Gastroesophageal sphincter (tissue), 4 donors: Measurements from ENCODE around the gene SCAP. TPM values are rescaled to one million over a fixed set of nuclear protein-coding genes. Genes with fewer than 3 reads are reported as not detected.
"Not testable (repeated sequence)": the region's sequence is repeated elsewhere in the genome, so short reads cannot be mapped to it uniquely, and the experiment has no call there.

ENCODE experiments used
- ATAC-seq: fragments of 150-250 bp; one replicate; pipeline ENCODE4 v1.9.1; 2016; ENCODE audit warnings: mild to moderate bottlenecking, moderate library complexity
- H3K27ac ChIP-seq, 4 donors: fragments of 200-600 bp; sonication (generic) in 3 of 4; 1 replicate in 3 of 4; 2 replicates in 1 of 4; pipeline ENCODE4 v1.5.1; 2016 to 2019
- H3K27me3 ChIP-seq: fragments of 200-600 bp; sonication (generic); one replicate; pipeline ENCODE4 v1.5.1; 2019
- H3K36me3 ChIP-seq, 2 donors: fragments of 200-600 bp; sonication (generic); one replicate each; pipeline ENCODE4 v1.5.1; 2019; ENCODE audit warnings: control low read depth in 1 of 2
- H3K4me1 ChIP-seq, 3 donors: fragments of 200-600 bp; sonication (generic); 1 replicate in 2 of 3; 2 replicates in 1 of 3; pipeline ENCODE4 v1.5.1; 2016 to 2019; ENCODE audit warnings: control low read depth in 2 of 3
- H3K4me3 ChIP-seq, 2 donors: fragments of 200-600 bp; sonication (generic); one replicate each; pipeline ENCODE4 v1.5.1; 2019; ENCODE audit warnings: mild to moderate bottlenecking in 1 of 2, moderate library complexity in 1 of 2
- H3K9me3 ChIP-seq, 3 donors: fragments of 200-600 bp; sonication (generic); one replicate each; pipeline ENCODE4 v1.5.1; 2017 to 2019; ENCODE audit warnings: control low read depth in 2 of 3
- EP300 ChIP-seq: sonication (generic); formaldehyde crosslinking; IDR thresholded peaks from one replicate; pipeline ENCODE4 v1.6.1; 2017; ENCODE audit warnings: antibody characterized with exemption, mild to moderate bottlenecking
- POLR2A ChIP-seq, 2 donors: fragments of 450-650 bp; IDR thresholded peaks; one replicate each; pipeline ENCODE4 v1.6.1; 2017; ENCODE audit warnings: antibody characterized with exemption in 2 of 2, mild to moderate bottlenecking in 2 of 2, moderate library complexity in 1 of 2
- POLR2AphosphoS5 ChIP-seq: sonication (generic); formaldehyde crosslinking; IDR thresholded peaks from one replicate; pipeline ENCODE4 v1.6.1; 2017; ENCODE audit warnings: antibody characterized with exemption
- WGBS, 2 donors: methylation state at CpG; one replicate each; pipeline ENCODE4 v1.1.5; 2018; ENCODE audit warnings: low coverage in 1 of 2; 5-methylcytosine and 5-hydroxymethylcytosine counted together
- total RNA-seq, 4 donors: library from RNA; depleted of rRNA; stranded (reverse); fragments of >200 nt; gene quantifications; one replicate each; pipeline ENCODE4 v1.1.0, GENCODE V29; 2016
- TF ChIP-seq, protein P1 (sequence below), 4 experiments: fragments of 200-600 bp in 2 of 4; fragments of 450-650 bp in 2 of 4; sonication (generic) in 1 of 4; IDR thresholded peaks; one replicate each; pipeline ENCODE4 v1.5.1; 2017 to 2019; ENCODE audit warnings: antibody characterized with exemption in 4 of 4, mild to moderate bottlenecking in 2 of 4, moderate library complexity in 2 of 4

SCAP gene
- total RNA-seq, 4 donors from 2014 or later: 58.8 to 93.5 (median 71.5) TPM

DNA sequence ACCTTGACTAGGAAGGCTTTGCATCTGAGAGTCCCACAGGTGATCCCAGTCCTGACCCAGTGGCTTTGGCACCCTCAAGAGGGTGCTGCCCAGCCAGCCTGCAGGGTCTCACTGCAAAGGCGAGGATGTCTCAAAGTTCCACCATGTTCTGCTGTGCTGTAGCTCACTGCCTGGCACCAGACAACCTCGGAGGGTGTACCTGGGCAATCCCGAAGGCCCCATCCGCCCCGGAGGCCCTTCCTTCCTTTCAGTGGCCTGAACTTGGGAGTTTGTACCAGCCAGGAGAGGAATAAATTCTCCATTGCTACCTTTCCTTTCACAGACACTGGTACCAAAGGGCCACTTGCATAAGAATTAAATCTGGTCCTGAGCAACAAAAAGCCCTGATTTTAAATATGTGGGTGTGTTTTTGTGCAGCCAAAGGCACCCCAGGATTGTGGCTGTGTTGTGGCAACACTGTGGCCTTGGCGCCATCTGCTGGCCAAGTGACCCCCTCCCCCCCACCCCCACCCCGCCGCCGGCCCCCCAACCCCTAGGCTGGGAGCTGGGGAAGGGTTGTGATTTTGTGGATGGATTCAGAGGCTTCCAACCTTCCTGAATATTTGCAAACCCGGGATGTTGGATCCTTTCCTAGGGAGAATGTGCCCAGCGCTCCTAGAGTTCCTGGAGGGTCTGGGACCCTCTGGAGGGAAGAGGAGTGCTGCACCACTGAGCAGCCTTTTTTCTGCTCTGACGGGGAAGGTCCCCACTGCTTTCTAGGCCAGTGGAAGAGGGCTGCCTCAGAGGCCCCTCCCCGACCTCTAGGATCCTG lies 104.6 kb downstream of the SCAP start:
- peaks cover 27% of the 10 kb centered on the region for H3K27me3 ChIP-seq
- peaks cover 0 to under 1% (median 0%) of the 10 kb centered on the region in 3 donors for H3K4me1 ChIP-seq
- no peak overlapping the region for H3K27ac ChIP-seq
- WGBS, 2 donors: 61 to 64% methylated on average over 2 to 5 of the region's 13 CpGs
- no peak overlapping the region for H3K4me3 ChIP-seq
- TF ChIP-seq, protein P1, sequence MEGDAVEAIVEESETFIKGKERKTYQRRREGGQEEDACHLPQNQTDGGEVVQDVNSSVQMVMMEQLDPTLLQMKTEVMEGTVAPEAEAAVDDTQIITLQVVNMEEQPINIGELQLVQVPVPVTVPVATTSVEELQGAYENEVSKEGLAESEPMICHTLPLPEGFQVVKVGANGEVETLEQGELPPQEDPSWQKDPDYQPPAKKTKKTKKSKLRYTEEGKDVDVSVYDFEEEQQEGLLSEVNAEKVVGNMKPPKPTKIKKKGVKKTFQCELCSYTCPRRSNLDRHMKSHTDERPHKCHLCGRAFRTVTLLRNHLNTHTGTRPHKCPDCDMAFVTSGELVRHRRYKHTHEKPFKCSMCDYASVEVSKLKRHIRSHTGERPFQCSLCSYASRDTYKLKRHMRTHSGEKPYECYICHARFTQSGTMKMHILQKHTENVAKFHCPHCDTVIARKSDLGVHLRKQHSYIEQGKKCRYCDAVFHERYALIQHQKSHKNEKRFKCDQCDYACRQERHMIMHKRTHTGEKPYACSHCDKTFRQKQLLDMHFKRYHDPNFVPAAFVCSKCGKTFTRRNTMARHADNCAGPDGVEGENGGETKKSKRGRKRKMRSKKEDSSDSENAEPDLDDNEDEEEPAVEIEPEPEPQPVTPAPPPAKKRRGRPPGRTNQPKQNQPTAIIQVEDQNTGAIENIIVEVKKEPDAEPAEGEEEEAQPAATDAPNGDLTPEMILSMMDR (IDR thresholded peaks at IDR 0.05): peak in 1 of 4 experiments; percentile 66
- TF ChIP-seq POLR2AphosphoS5 (no peak), POLR2A (IDR thresholded peaks at IDR 0.05) (no peak)
- H3K36me3 ChIP-seq: no peaks in the 10 kb centered on the region
- no peaks in the 10 kb centered on the region for H3K9me3 ChIP-seq
- no peak for ATAC-seq

DNA sequence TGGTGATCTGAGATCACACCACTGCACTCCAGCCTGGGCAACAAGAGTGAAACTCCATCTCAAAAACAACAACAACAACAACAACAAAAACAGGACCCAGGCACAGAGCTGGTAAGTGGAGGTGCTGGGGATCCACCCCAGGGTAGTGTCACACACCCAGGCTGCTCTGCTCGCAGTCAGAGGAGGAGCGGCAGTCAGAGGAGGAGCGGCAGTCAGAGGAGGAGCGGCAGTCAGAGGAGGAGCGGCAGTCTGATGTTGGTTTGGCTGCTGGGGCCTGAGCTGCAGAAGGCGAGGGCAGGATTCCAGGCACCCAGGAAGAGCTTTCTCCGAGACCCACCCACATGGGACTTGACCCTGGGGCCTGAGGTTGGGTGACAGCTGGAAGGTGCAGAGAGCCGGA lies 105.7 kb downstream of the SCAP start:
- not testable (repeated sequence) for ATAC-seq, H3K4me3 ChIP-seq, H3K4me1 ChIP-seq, H3K36me3 ChIP-seq, H3K27ac ChIP-seq, H3K9me3 ChIP-seq
- WGBS, 2 donors: 80 to 89% methylated on average over 1 to 8 of the region's 8 CpGs
- peaks cover 27% of the 10 kb centered on the region for H3K27me3 ChIP-seq

GRCh38 chr3:47367631-47368030 lies 108.1 kb downstream of the SCAP start:
- no peaks in the 10 kb centered on the region for H3K36me3 ChIP-seq
- no peak overlapping the region for H3K4me3 ChIP-seq
- peaks cover 0 to 8% (median 0%) of the 10 kb centered on the region in 3 donors for H3K4me1 ChIP-seq
- no peak for ATAC-seq
- H3K27me3 ChIP-seq: peaks cover 27% of the 10 kb centered on the region
- no peak overlapping the region for H3K27ac ChIP-seq
- 88 to 98% methylated on average over 5 to 7 of the region's 7 CpGs for WGBS, 2 donors
- TF ChIP-seq EP300 (no peak), POLR2A (IDR thresholded peaks at IDR 0.05) (no peak)
- TF ChIP-seq, protein P1 (IDR thresholded peaks at IDR 0.05): no peak
- H3K9me3 ChIP-seq: no peaks in the 10 kb centered on the region

- H3K4me1 ChIP-seq: peaks cover 0 to 8% (median 0%) of the 10 kb centered on the region in 3 donors
- H3K9me3 ChIP-seq: no peaks in the 10 kb centered on the region
- WGBS, 2 donors: 93% methylated on average over 2 of the region's 2 CpGs; no CpG with 5 or more reads in 1 of the 2 donors
- no peak overlapping the region for H3K4me3 ChIP-seq
- peaks cover 26% of the 10 kb centered on the region for H3K27me3 ChIP-seq
- no peak overlapping the region for H3K27ac ChIP-seq
- TF ChIP-seq, protein P1 (IDR thresholded peaks at IDR 0.05): no peak
- no peak for TF ChIP-seq EP300
- TF ChIP-seq POLR2A (IDR thresholded peaks at IDR 0.05): no peak
- TF ChIP-seq POLR2AphosphoS5: no peak
- H3K36me3 ChIP-seq: no peaks in the 10 kb centered on the region
- ATAC-seq: no peak
Measured at GRCh38 chr3:47366833-47367232, 108.9 kb downstream of the SCAP start.

- H3K9me3 ChIP-seq: no peaks in the 10 kb centered on the region
- no peak for TF ChIP-seq EP300
- TF ChIP-seq POLR2AphosphoS5: no peak
- TF ChIP-seq POLR2A (IDR thresholded peaks at IDR 0.05): no peak
- TF ChIP-seq, protein P1 (IDR thresholded peaks at IDR 0.05): no peak
- H3K4me1 ChIP-seq: peaks cover 0 to 8% (median 0%) of the 10 kb centered on the region in 3 donors
- no peaks in the 10 kb centered on the region for H3K36me3 ChIP-seq
- no peak overlapping the region for H3K4me3 ChIP-seq
- peaks cover 13% of the 10 kb centered on the region for H3K27me3 ChIP-seq
- peak; percentile 31 for ATAC-seq
- 37 to 41% methylated on average over 10 to 11 of the region's 11 CpGs for whole genome bisulfite sequencing, 2 donors
- H3K27ac ChIP-seq: no peak overlapping the region
Measured at GRCh38 chr3:47365213-47366153, 110.3 kb downstream of the SCAP start.
